Inflammatory macrophage (primary cell): ENCODE data around the gene DGKD.

Source experiments
- DNase-seq, 2 donors: peaks; one replicate each; pipeline ENCODE4 v3.0.0-alpha.2; 2020 to 2022

DGKD gene

DNA sequence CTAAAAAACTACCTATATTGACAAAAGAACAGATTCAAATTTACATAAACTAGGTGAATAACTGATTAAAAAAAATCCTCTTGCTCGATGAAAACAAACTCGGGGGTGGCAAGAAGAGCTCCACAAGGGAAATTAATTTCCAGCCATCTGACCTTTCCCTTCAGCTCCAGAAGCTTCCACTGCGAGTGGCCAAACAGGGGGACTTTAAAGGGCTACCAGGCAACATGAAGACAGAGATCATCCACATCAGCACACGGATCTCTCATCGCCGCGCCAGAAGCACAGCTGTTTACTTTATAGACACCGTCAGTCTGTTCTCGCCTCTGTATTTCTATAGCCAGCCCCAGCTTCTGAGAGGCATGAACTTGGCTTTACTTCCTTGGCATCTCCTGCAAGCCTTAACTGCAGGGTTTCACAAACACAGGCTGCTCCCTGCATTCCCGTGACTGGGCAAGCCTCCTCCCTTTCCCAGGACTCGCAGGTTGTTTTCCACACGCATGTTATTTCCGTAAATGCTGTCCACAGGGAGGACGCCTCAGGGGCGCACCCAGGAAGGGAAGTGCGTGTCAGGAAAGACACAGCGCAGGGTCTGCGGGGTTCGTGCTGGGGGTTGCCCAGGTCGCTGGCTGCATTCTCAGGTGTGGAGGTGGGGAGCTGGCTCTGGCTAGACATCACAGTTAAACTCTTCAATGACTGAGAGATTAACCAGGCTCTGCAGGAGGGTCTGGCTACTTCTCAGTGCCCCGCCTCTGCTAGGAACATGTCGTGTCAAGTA is 127.3 kb downstream of the DGKD start:
- DNase-seq, result no peak

- DNase-seq, result no peak
Measured at GRCh38 chr2:233482616-233483015, 128.3 kb downstream of the DGKD start.

- no peak for DNase-seq
Measured at GRCh38 chr2:233485726-233486125, 131.4 kb downstream of the DGKD start.

GRCh38 chr2:233486357-233486756 is 132.1 kb downstream of the DGKD start:
- DNase-seq, result no peak

- no peak for DNase-seq
Measured at GRCh38 chr2:233486778-233487552, 132.7 kb downstream of the DGKD start.

GRCh38 chr2:233487748-233488345 is 133.6 kb downstream of the DGKD start:
- DNase-seq, result no peak

DNA sequence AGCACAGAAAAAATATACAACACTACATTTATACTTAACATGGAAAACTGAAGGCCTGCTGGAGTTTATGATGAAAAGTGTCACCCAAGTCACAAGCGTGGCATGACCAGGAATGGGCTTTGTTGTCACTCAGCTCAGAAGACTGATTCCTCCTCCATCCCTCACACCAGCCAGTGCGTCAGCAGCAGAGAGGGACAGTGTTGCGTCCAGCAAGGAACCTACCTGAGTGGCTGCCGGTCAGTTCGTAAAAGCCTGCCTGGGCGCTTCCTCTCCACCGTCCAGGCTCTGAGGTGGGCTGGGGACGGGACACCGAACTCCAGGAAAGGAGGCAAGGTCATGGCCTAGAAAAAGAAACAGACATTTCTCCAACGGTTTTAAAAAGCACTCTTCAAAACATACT is 134.8 kb downstream of the DGKD start:
- no peak for DNase-seq

DNA sequence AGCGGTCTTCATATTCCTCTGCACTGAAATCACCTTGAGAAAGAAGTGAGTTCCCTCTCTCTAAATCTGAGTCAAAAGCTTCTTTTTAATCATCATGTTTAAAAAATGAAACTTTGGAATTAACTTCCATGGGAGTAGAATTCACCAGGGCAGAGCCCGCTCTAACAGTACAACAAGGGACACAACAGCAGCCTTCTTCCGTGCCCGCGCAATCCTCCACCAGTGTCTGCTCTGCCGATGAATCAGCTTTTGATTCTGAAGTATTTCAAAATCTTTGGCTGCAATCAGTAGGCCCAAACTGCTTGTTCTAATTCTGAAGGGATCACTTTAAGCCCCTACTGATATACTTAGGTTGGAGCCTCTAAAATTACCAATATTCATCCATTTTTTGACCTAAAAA is 135.4 kb downstream of the DGKD start:
- no peak for DNase-seq

- DNase-seq, result no peak
Measured at GRCh38 chr2:233490831-233491230, 136.5 kb downstream of the DGKD start.

GRCh38 chr2:233491326-233491725 is 137.0 kb downstream of the DGKD start:
- no peak for DNase-seq

- no peak for DNase-seq
Measured at GRCh38 chr2:233492078-233492477, 137.8 kb downstream of the DGKD start.

GRCh38 chr2:233492751-233493150 is 138.5 kb downstream of the DGKD start:
- no peak for DNase-seq

DNA sequence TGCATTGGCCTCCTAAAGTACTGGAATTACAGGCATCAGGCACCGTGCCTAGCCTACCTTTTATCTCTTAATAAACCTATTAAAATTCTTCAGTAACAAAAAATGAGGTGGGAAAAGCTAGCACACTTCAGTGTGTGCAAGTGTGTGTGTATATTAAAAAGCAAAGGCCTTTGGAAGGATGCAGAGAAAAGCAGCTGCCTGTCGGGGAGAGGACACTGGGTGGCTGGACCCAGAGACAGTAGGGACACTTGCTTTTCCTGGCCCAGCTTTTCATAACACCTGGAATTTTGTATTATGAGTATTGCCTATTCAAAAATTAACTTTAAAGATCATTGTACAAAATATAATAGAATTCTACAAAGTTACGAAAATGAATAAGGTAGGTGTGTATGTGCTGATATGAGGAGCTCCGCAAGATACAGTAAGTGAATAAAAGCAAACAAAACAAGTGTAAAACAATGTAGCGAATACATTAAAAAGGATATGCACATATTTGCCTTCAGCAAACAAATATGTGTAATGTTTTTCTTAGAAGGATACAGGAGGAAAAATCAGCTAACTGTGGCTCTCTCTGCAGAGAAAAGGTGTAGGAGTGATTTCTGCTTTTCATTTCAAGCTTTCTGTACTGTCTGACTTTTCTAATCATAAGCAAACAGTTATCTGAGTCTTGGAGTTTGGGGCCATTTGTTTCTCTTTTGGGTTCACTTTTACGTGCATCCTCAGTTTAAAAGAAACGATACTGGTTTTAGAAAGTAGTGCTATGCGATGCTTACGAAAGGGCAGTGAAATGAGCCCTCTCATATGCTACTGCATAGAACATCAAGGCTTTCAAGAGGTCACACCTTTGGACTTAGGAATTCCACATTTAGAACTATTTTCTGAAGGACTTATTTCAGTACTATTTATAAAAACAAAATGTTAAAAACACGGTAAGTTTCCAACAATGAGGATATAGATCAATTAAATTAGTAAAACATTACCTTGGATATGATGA is 141.5 kb downstream of the DGKD start:
- DNase-seq, result no peak

DNA sequence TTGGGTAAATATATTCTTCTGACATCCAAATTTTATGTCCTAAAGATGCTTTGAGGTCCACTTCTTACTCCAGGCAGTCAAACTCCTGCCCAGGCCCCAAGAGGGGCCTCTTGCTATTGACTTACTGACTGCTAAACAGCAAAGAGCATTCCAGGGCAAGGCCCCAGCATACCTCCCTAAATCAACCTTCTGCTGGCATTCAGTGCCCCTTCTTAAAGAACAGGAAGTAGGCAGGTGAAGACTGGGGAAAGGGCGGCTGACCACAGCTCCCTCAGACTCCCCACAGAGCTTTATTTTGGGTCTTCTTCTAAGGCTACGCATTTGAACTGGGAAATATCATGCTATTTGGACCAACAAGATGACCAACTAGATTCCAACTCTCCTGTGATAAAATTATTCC is 143.4 kb downstream of the DGKD start:
- no peak for DNase-seq

DNA sequence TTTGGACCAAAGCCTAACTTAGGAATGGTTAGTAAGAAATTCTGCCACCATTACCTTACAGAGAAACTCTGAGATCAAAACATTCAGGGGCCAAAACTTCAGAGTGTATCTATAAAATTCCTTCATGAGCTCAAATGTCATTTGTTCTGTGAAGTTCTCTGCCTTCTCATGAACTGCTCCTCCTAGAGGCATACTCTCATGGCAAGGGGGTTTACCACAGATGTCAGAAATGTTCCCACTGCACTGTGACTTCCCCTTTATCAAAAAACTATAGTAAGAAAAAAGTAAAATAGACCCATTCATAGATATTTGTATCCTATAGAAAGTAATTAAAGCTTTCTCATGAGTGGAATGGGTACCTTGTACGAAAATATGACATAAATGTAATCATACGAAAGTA is 143.8 kb downstream of the DGKD start:
- no peak for DNase-seq

- DNase-seq, result no peak
Measured at GRCh38 chr2:233499928-233500327, 145.6 kb downstream of the DGKD start.

DNA sequence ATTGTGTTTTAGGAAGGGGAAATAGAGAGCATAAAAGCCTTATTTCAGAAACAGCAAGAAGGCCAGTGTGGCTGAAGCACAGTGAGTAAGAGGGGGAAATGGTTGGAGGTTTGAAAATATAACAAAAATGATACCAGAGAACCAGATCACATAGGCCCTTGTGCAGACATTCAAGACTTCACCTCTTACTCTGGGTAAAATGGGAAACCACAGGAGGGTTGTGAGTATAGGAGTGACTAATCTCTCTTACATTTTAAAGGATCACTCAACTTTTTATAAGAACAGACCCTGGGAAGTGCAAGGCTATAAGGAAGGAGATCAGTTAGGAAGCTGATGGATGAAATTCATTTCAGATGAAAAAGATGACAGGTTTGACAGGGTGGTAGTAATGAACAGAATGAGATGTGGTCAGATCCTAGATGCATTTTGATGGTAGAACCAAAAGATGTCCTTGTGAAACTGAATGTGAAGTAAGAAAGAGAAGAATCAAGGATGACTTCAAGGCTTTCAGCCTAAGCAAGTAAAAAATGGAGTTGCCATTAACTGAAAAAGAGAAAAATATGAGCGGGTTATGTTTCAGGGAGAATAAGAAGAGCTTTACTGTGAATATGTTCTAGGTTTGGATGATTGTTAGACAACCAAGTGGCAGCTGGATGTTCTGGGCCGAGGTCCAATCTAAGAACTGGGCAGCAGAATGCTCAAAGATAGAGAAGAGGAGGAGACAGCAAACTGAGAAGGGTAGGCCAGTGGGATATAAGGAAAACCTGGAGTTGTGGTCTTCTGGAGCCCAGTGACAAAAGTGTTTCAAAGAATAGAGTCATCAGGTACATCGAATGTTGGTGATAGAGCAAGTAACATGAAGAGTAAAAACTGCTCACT is 147.1 kb downstream of the DGKD start:
- no peak for DNase-seq

GRCh38 chr2:233503481-233503880 is 149.2 kb downstream of the DGKD start:
- DNase-seq, result no peak

DNA sequence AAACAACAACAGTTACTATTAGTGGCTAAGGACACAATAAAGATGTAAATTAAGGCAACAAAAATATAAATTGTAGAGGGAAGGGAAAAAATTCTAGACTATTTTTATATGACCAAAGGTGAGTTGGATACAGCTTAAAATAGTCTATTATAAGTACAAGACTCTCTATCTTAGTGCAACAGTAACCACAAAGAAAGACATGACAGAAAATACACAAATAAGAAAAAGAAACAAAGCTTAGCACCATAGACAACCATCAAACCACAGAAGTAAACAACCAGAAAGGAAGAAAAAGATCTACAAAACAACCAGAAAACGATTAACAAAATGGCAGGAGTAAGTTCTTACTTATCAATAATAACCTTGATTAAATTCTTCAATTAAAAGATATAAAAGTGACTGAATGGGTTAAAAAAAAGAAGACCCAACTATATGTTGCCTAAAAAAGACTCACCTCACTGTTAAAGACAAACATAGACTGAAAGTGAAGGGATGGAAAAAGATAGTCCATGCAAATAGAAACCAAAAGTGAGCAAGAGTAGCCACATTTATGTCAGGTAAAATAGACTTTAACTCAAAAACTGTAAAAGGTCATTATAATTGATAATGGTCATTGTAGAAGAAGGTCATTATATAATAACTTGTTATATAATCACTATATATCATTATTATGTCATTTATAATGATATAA is 149.8 kb downstream of the DGKD start:
- DNase-seq, result no peak

DNA sequence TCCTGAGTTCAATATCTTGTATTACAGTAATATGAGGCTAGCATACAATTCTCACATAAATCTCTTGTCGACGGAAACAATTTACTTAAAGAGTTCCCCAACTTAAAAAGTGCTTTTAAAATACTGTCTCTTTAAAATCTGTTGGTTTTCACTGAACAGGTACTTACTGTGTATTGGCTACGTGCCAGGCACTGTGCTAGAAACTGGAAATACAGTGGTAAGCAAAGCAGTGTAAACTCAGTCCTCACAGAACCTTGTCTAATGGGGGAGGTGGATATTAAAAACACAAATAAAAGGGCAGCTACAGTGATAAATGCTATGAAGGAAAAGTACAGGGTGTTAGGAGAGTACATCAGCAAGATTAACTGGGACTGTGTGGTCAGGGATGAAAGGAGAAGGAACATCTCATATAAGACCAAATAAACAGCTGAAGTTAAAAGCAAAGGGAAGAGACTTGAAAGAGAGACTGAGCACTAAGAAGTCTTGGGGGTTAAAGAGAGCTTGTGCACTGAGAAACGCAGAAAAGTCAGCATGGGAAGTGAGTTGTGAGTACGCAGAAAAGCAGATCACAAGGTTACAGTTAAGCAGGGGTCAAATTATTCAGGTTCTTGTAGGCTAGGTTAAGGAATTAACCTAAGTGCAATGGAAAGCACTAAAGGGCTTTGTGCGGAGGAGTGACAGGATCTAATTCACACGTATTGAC is 159.8 kb downstream of the DGKD start:
- DNase-seq, result no peak
